GM18508 (cell line): Measurements from ENCODE around the gene TAS2R14.

Source experiments
- ATAC-seq: cut with Tn5 transposase; IDR thresholded peaks from one replicate; pipeline ENCODE4 v1.9.1; 2021; ENCODE audit warnings: moderate number of reproducible peaks; ENCODE audit not compliant: insufficient read depth, unreplicated experiment

Gene TAS2R14

DNA sequence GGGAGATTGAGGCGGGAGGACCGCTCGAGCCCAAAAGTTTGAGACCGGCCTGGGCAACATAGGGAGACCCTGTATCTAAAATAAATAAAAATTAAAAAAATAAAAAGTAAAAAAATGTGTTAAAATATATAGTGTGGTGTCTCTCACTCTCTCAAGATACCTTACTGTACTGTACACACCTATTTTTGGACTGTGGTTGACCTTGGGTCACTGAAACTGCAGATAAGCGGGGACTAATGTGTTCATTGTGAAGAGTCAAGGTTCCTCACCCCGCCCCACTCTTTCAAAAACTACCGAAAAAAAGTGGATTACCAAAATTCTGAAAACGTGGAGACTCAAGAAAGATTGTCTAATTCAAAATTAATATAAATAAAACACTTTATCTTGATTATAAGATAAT is 28.7 kb downstream of the TAS2R14 start:
- ATAC-seq: no peak

DNA sequence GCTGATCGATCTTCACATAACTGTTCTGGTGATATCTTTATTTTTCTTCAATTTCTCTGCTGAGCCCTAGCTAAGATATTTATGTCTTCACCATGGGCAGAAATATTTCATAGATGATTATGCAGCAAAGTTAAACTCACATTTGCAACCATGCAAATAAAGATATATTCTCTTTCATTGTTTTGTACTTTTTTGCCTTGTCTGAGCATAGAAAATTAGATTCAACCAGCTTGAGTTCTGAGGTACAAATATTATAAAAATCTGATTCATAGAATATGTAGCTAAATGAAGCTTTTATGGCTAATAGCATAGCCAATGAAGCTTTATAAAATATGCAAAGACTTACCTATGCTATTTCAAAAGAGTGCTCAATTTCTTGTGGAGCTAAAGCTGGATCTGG is 29.6 kb downstream of the TAS2R14 start, which contains the start of gene TAS2R13:
TAS2R13 (minus strand) TSS at position 101 of the 400 bp plus-strand sequence. CDS start 264 bp downstream, outside the sequence.
- ATAC-seq: no peak

DNA sequence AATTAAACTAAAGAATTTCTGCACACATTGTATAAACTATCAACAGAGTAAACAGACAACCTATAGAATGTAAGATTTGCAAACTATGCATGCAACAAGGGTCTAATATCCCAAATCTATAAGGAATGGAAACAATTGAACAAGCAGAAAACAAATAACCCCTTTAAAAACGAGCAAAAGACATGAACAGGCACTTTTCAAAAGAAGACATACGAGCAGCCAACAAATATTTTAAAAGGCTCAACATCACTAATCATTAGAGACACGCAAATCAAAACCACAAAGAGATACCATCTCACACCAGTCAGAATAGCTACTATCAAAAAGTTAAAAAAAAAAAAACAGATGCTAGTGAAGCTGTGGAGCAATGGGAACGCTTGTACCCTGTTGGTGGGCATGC is 34.4 kb downstream of the TAS2R14 start:
- ATAC-seq: no peak

DNA sequence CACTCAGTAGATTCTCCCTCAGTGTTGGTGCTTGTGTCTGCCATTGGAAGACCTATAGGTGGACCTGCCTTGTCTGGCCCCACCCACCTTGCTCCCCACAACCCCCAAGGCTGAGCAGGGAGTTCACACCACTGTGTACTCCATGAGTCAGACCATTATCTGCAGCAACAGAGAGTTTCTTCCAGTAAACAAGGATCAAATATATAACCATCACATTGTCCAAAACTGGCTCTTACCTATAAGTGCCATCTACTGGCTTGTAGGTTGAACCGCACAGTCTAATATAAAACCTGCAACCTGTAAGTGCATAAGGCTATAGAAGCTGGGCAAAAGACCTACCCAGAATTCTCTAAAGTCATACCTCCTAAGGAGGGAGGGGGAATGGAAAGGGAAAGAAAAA is 37.6 kb downstream of the TAS2R14 start:
- ATAC-seq: no peak

DNA sequence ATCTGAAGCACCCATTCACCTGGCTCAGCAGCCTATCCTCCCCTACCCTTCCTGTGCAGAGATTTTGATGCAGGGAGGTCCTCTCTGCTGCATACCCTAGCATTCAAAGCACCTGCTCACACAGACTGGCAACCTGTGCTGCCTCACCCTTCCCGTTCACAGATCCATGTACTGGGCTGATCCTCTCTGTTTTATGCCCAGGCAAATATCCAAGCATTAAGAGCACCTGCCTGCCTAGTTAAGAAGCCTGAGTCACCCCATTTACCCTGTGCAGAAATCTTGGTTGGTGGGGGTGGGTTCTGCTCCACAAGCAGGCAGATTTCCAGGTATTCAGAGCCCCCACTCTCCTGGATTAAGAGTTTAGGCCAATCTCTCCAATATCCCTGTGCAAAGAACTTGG is 38.1 kb downstream of the TAS2R14 start:
- ATAC-seq: no peak

DNA sequence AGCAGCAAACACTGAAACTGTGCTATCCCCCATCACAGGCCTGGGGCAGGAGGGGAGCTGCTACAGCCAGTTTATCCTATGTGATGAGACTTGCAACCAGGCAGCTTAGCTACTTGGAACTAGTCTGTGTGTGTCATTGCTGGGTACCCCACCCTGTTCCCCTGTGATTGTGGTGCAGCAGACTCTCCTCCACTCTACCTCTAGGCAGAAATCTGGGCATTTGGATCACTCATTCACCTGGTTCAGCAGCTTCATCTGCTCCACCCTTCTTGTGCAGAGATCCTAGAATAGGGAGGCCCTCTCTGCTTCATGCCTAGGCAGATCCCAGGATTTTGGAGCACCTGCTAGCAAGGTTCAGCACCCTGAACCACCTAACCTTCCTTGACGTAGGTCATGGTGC is 38.5 kb downstream of the TAS2R14 start:
- no peak for ATAC-seq

DNA sequence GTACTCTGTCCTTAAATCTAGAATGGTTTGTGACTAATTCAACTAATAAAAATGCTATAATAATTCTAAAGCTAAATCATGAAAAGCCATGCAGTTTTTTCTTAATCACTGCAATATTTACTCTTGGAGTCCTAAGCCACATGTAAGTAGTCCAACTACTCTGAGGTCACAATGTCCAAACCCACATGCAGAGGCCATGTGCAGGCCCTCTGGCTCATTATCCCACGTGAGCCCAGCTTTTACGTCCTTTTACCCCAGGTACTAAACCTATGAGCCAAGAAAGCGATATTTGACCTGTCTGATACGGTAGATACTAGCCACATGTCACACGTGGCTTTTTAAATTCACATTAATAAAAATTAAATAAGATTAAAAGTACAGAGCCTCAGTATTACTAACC is 42.2 kb downstream of the TAS2R14 start:
- ATAC-seq: no peak

DNA sequence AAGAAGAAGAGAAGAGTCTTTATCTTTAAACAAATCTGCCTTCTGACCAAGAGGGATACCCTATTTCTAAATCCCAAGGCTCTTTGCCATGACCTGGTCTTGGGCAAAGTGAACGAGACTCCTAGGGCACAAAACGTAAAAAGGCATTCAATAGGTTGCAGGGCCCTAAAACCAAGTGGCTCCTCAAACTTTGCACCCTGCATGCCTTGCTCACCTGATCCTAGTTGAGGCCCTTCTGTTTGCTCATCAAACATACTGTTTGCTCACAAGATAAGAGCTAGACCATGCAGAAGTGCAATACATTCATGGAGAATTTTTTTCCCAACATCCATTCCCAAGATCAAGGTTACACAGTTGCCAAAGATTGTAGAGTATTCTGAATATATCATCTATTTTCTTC is 47.1 kb downstream of the TAS2R14 start:
- ATAC-seq: no peak

DNA sequence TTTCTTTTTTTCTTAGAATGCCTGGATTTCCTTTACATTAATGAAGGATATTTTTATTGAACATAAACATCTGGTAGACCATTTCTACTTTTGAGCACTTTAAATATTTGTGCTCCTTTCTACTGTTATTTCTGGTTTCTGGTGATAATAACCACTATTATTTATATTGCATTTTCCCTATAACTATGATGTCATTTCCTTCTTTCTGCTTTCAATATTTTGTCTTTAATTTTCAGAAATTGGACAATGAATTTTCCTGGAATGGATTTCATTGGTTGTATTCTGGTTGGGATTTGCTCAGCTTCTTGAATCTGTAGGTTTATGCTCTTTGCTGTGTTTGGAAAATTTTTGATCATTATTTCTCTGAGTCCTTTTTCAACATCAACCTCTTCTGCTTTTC is 49.8 kb downstream of the TAS2R14 start:
- no peak for ATAC-seq
